C1 segment of cervical spinal cord (tissue), 14 donors: ENCODE data around the gene EXOC3.

Experiments
- DNase-seq, 14 donors: peaks; one replicate each; lab custom pipeline; 2025; lab: John Stamatoyannopoulos, UW

Gene EXOC3

GRCh38 chr5:425714-426113, 17.3 kb upstream of the EXOC3 start:
- DNase-seq, result no peak

DNA sequence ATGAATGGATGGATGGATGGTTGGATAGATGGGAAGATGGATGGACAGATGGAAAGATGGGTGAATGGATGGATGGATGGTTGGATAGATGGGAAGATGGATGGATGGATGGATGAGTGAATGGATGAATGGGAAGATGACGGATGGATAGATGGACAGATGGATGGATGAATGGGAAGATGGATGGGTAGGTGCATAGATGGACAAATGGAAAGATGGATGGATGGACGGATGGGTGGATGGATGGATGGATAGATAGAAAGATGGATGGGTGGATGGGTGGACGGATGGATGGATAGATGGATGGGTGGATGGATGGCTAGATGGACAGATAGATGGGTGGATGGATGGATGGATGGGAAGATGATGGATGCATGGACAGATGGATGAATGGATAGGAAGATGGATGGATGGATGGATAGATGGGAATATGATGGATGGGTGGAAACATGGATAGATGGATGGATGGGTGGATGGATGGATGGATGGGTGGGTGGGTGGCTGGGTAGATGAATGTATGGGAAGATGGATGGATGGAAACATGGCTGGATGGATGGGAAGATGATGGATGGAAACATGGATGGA, 16.5 kb upstream of the EXOC3 start:
- no peak for DNase-seq

DNA sequence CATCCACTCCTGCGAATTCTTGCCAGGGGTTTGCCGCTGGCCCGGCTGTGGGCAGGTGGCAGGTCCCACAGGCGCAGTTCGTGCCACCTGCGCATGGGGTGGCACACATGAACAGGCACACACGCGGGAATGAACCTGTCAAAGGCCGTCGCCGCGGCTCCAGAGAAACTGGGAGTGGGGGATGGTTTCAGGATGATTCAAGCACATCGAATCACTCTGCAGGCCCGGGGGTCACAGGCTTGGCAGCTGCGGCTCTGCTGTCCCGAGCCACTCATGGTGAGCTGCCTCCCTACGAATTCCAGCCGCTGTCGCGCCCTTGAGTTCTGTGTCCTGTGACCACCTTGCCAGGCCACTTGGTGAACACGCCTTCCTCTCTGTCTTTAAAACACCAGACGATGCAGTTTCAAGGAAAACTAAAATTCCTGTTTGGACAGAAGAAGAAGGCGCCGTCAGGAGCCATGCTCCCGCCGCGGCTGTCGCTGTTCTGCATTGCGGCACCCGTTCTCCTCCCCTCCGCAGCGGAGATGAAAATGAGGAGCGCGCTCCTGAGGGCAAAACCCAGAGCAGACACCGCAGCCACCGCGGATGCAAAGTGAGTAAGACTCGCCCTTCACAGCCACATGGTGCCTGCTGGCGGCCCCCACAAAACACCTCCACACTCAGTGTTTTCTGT, 15.4 kb upstream of the EXOC3 start:
- DNase-seq, result no peak

DNA sequence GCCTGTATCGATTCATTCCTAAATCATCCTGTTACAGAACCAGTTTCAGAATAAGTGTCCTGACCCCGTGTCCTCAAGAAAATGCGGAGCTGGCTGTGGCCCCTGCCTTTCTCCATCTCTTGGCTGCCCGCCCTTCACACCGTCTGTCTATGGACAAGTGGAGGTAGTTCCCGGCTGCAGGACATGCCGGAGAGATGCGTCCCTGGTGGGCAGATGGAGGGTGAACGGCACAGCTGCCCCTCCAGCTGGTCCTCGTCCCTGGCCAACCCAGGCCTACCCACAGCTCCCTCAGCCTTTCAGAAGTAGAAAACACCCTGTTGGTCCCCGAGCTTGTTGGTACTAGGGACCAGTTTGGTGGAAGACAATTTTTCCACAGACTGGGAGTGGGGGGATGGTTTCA, 14.8 kb upstream of the EXOC3 start:
- no peak for DNase-seq

DNA sequence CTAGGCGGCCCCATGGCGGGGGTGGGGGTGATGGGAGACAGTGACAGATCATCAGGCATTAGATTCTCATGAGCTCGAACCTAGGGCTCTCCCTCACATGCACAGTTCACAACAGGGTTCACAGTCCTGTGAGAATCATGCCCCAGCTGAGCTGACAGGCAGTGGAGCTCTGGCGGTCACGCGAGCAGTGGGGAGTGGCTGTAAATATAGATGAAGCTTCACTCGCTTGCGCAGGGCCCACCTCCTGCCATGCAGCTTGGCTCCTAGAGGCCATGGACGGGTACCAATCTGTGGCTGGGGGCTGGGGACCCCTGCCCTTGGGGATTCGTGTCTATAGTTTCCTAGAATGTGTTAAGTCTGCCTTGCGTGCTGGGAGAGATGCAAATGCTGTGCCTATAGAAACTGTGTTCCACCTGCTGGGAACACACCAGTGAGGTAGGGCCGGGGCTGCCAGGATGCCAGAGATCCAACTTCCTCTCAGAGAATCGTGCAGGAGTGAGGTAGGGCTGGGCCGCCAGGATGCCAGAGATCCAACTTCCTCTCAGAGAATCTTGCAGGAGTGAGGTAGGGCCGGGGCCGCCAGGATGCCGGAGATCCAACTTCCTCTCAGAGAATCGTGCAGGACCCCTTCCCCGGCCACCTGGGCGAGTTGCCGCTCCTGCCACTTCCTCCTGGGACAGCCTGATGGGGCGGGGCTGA, 14.1 kb upstream of the EXOC3 start:
- DNase-seq, result no peak

DNA sequence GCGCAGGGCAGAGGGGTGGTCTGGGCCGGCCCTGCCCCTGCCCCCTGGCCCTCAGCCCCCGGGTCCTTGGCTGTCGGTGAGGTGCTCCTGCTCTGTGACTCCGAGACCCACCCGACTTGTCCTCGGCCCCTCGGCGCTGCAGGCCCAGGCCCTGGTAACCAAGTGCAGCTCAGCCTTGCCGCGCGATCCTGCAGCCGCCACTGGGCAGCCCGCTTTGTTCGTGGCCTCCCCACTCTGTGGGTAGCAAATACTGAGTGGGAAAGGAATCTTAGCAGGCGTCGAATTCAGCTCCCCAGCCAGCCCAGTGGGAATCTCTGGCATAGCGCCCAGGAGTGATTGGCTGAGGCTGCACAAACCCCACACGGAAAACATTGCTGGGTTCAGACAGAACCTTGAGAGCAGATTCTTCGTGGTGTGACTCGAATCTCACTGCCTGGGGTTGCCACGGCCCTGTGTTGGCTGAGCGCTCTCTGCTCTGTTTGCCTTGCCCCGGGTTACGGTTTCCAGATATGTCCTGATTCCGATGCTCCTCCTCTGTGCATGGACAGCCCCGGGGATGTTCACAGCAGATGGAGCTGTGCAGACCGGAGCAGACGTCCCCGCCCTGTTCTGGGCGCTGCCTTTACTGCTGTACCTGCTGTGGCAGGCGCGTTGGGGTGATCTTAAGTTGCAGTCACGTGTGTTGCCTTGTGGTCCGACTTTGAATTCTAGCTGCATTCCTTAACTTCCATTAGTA, 13.4 kb upstream of the EXOC3 start:
- DNase-seq, result no peak

GRCh38 chr5:430214-430925, 12.6 kb upstream of the EXOC3 start:
- DNase-seq, result no peak

DNA sequence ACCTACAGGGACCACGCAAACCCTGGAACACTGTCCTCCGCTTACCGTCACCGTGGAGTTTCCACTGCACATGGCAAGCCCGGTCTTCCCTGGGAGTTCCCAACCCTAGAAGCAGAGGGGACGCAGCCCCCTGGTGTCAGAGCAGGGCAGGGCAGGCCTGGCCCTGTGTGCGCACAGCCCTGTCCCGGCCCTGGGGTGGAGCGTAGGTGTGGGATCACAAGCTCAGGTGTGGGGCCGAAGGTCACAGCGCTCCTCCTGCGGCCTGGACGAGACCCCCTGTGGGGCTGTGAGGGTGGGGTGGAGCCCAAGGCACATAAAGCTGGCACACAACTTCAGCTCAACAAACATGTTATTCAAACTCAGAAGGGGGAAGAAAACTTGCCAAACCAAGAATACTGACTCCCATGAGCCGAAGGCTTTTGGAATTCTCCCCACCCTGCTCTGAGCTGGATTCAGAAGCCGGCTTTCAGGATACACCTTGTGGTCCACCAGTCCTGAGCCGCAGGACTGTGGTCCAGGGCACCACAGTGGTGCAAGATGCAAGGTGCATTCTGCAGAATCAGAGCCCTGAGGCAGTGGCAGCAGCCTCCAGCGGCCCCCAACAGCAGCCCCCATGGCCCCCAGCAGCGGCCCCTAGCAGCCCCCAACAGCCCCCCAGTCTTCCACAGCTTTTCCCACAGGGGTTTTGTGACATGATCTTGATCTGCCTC, 11.8 kb upstream of the EXOC3 start:
- DNase-seq, result no peak

DNA sequence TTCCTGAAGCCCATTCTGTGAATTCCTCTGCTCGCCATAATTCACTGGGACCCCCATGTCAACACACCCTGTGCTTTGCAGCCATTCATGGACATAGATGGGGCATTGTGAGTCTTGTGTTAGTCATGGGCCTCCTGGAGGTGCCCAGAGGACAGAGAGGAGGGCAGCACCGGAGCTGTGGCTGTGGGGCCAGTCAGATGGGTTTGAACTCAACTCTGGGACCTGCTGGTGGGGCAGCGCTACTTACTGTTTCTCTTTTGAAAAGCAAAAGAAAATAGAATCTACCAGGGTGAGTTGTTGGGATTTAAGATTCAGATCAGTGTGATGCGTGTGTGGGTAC, 11.3 kb upstream of the EXOC3 start:
- no peak for DNase-seq

GRCh38 chr5:432201-432927, 10.6 kb upstream of the EXOC3 start:
- DNase-seq, result no peak

DNA sequence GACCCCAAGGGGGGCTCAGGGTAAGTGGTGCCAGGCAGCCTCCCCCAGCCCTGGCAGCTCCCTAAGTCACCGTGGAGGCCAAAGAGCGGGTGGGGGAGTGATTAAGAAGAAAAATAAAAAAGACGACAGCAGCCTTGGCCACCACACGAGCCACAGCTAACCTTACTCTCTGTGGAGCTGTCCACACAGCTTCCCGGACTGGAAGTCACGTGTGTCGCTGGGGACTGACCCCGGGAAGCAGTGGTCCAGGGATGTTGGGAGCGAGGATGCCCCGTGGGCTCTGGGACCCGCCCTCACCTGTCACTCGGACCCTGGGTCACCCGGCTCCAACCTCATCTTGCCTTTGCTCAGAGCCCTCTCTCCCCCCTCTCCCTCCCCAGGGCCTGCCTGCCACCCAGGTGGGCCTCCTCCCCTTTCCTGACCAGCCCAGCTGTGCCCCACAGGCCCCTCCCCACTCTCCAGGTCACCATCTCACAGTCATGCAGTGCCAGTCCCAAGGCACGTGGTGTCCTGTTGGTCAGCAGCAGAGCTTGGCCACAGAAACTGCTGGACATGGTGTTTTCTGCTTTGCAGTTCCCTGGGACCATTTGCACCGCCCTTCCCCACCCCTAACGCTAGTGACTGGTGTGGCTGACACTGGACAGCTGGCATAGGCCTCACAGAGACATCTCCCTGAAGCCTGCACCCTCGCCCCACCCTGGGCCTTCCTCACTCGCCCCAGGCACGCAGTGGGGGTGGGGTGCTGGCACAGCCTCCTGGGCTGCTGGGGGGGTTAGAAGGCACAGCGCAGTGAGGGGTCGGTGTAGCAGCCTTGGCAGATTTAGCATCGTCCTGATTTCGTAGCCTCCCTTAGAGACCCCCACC, 9.8 kb upstream of the EXOC3 start:
- no peak for DNase-seq

- no peak for DNase-seq
These were observed 9.1 kb upstream of the EXOC3 start for GRCh38 chr5:433836-434235.

DNA sequence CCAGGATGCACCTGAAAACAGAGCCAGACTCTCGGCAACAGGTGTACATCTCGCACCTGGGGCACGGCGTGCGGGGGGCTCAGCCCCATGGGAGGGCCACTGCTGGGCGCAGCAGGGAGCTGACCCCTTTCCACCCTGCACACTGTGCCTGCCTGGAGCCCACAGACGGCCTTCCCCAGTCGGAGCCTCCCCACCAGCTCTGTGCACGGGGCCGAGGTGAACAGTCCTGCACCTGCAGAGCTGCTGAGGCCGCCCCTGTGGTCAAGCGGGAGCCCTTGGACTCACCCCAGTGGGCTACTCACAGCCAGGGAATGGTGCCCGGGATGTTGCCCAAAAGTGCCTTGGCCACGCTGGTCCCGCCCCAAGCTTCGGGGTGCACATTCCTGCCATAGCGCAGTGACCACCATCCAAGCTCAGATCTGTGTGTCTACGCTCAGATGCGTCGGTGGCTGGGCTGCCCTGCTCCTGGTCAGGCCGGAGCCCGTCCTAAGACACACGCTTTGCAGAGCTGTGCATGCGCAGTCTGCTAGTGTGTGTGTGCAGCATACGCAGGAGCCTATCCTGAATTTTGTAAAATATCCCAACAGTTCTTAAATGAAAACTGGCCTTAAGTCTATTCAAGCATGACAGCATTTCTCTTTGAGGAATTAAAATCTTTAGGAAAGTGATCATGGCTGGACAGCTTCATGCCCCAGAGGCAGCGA, 8.4 kb upstream of the EXOC3 start:
- DNase-seq, result no peak

DNA sequence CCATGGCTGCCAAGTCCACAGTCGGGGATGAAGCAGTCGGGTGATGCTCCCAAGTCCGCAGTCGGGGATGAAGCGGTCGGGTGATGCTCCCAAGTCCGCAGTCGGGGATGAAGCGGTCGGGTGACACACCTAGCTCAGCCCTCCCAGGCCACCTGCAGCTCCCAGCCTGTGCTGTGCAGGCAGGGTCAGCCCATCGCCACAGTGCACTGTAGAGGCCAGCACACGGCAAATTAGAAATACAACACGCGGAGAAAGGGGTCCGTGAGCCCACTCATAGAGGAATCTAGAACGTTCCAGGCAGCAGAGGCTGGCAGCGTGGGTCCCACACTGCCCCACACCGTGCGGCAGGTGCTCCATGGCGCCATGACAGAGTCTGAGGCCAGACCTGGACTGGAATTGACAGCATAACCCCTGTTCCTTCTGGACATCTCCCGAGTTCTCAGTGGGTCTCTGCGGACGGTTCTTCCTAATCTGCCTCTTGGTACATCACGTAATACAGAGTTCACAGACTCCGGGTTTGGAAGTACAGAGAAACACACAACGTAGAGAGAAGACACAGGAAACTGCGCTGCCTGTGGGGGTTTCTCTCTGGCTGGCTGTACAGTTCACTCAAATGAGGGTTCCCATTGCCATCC, 7.7 kb upstream of the EXOC3 start:
- no peak for DNase-seq

GRCh38 chr5:435961-436640, 6.9 kb upstream of the EXOC3 start:
- DNase-seq, result no peak

DNA sequence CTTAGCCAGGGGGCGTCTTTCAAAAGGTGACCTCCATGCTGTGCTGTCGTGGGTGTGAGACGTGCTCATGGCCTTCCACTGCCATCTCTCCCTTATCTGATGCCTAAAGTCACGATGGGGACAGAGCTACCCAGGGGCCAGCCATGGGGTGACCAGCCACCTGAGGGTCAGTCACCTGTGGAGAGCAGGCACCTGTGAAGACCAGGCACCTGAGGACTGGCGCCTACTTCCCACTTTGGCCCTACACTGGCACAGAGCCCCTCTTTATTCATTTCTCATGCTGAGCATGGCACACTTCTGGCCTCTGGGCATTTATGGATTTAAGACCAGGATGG, 6.4 kb upstream of the EXOC3 start:
- no peak for DNase-seq

GRCh38 chr5:437281-437771, 5.7 kb upstream of the EXOC3 start:
- no peak for DNase-seq

DNA sequence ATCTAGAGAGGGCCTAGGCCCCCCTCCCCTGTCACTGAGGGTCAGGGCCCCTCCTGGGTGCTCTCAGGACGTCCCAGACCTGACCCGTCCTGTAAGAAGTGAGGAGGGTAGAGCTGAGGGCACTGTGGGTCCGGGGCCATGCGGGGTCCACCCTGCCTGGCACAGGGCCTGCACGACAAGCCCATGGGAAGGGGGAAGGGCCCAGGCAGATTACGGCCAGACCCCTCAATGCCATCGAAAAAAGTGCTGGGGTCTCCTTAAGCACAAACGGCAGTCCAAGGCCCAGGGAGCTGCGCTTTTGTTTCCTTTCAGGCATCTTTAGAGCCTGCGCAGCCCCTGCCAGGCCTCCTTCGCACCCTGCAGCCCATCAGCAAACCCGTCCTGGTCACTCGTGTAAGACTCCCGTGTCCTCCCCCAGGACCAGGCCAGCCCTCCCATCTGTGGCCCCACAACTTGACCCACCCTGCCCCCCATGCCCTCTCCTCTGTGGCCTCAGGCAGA, 4.4 kb upstream of the EXOC3 start:
- DNase-seq, result no peak
